Endothelial cell of umbilical vein (primary cell): ENCODE results near the gene ZCCHC14. TPM values are rescaled to one million over a fixed set of nuclear protein-coding genes. Genes with fewer than 3 reads are reported as not detected.

Source experiments
- BruUV-seq: library from RNA; stranded (reverse); fragments of 400-500 nt; replicated peaks from 2 replicates; lab custom pipeline; 2021; lab: Mats Ljungman, UMichigan
- CTCF ChIA-PET: fragments of 300-600, 350-600 bp; sonication (Branson Sonifier 250); formaldehyde crosslinking; loops from one replicate; lab custom pipeline; 2021; ENCODE audit warnings: antibody characterized with exemption, inconsistent platforms; lab: Charles Lee
- POLR2A ChIA-PET: fragments of 300-600, 350-600 bp; sonication (Branson Sonifier 250); formaldehyde crosslinking; loops from one replicate; lab custom pipeline; 2021; ENCODE audit warnings: antibody characterized with exemption, inconsistent platforms; lab: Charles Lee
- DNase-seq: peaks from one replicate; pipeline ENCODE4 v3.0.0-alpha.2; 2011; ENCODE audit warnings: low read depth, low spot score
- FAIRE-seq: peaks from 2 replicates; lab custom pipeline; 2011; peaks lifted over from hg19 to GRCh38; lab: Jason Lieb, UNC
- H2AFZ ChIP-seq: 2 replicates; pipeline ENCODE4 v1.6.0; 2012; ENCODE audit warnings: low read depth, low read length, control low read depth, inconsistent platforms
- H3K27ac ChIP-seq: 2 replicates; pipeline ENCODE4 v1.5.1; 2011; ENCODE audit warnings: low read depth, mild to moderate bottlenecking, control low read depth, low read length, moderate library complexity; ENCODE audit not compliant: insufficient read depth
- H3K27me3 ChIP-seq, 2 experiments: 2 replicates each; pipeline versions ENCODE4 v1.6.0 to v1.6.1; 2011; ENCODE audit warnings: low read length in 2 of 2, mixed read lengths in 1 of 2; ENCODE audit not compliant: control insufficient read depth in 2 of 2, insufficient read depth in 2 of 2
- H3K36me3 ChIP-seq, 2 experiments: 2 replicates in 1 of 2; 3 replicates in 1 of 2; pipeline ENCODE4 v1.5.1; 2011; ENCODE audit warnings: low read length in 2 of 2, mild to moderate bottlenecking in 1 of 2, moderate library complexity in 1 of 2; ENCODE audit not compliant: control insufficient read depth in 2 of 2, insufficient read depth in 2 of 2; ENCODE audit errors: extremely low read depth in 1 of 2
- H3K4me1 ChIP-seq: 3 replicates; pipeline ENCODE4 v1.5.1; 2011; ENCODE audit warnings: mild to moderate bottlenecking, low read length; ENCODE audit not compliant: control insufficient read depth, insufficient read depth; ENCODE audit errors: extremely low read depth
- H3K4me2 ChIP-seq: 2 replicates; pipeline ENCODE4 v1.6.1; 2011; ENCODE audit warnings: low read length, control low read depth, mixed read lengths; ENCODE audit not compliant: insufficient read depth
- H3K4me3 ChIP-seq, 3 experiments: fragments of 200-600 bp in 1 of 3; sonication (generic), shearing (Covaris generic) in 1 of 3; replicated peaks in 1 of 3; 2 replicates each; pipeline ENCODE4 v1.5.1; 2011 to 2016; ENCODE audit warnings: control low read depth in 3 of 3, low read length in 3 of 3, mild to moderate bottlenecking in 2 of 3, inconsistent platforms in 1 of 3, low read depth in 1 of 3, moderate library complexity in 1 of 3; ENCODE audit not compliant: insufficient read depth in 1 of 3
- H3K79me2 ChIP-seq: 2 replicates; pipeline ENCODE4 v1.6.0; 2012; ENCODE audit warnings: low read length, inconsistent platforms; ENCODE audit not compliant: control insufficient read depth, insufficient read depth
- H3K9ac ChIP-seq: replicated peaks from 2 replicates; pipeline ENCODE3; 2011; ENCODE audit warnings: low read length, control low read depth; ENCODE audit not compliant: insufficient read depth; ENCODE audit errors: extremely low read depth
- H3K9me1 ChIP-seq: replicated peaks from 3 replicates; pipeline ENCODE4 v1.6.0; 2011; ENCODE audit warnings: mild to moderate bottlenecking, low read length; ENCODE audit not compliant: control insufficient read depth, insufficient read depth; ENCODE audit errors: extremely low read depth
- H3K9me3 ChIP-seq: replicated peaks from 2 replicates; pipeline ENCODE4 v1.5.1; 2012; ENCODE audit warnings: low read length, inconsistent platforms; ENCODE audit not compliant: control insufficient read depth, insufficient read depth
- H4K20me1 ChIP-seq: replicated peaks from 2 replicates; pipeline ENCODE3; 2011; ENCODE audit warnings: mild to moderate bottlenecking, low read length; ENCODE audit not compliant: control insufficient read depth, insufficient read depth; ENCODE audit errors: extremely low read depth
- EZH2 ChIP-seq: IDR thresholded peaks from 2 replicates; pipeline ENCODE4 v1.6.1; 2012; ENCODE audit warnings: borderline replicate concordance, low read depth, mild to moderate bottlenecking, moderate library complexity, low read length, inconsistent platforms; ENCODE audit not compliant: severe bottlenecking
- GATA2 ChIP-seq: IDR thresholded peaks from 2 replicates; pipeline ENCODE4 v1.7.0; 2011; ENCODE audit warnings: low read depth, mild to moderate bottlenecking, moderate library complexity, mixed read lengths, low read length; ENCODE audit not compliant: insufficient read length, insufficient read depth
- JUN ChIP-seq: IDR thresholded peaks from 2 replicates; pipeline ENCODE4 v1.6.1; 2011; ENCODE audit warnings: borderline replicate concordance, low read depth; ENCODE audit not compliant: insufficient read length, insufficient read depth
- POLR2AphosphoS5 ChIP-seq: IDR thresholded peaks from 2 replicates; pipeline ENCODE4 v1.6.1; 2012; ENCODE audit warnings: low read depth, mild to moderate bottlenecking, control low read depth, low read length, moderate library complexity; ENCODE audit not compliant: insufficient read depth
- dilution Hi-C: fragments of 300-500 bp; cut with MboI; formaldehyde crosslinking; loops from one replicate; pipeline ENCODE4 v1.15.0; 2019; ENCODE audit warnings: low sequenced_read_pairs; ENCODE audit not compliant: extremely low pct_ligation_motif_present
- intact Hi-C: fragments of 100-400 bp; cut with micrococcal nuclease; formaldehyde crosslinking; loops from one replicate; pipeline ENCODE4 v1.10.0; 2022
- polyA plus RNA-seq, 4 experiments: library from polyadenylated mRNA; depleted of rRNA in 3 of 4; stranded (reverse) in 3 of 4; unstranded in 1 of 4; fragments of >200 nt; gene quantifications; 2 replicates each; pipeline versions ENCODE4 v1.2.1 to v1.2.3, GENCODE V29; 2011 to 2012; ENCODE audit warnings: missing spikeins in 1 of 4
- total RNA-seq: library from RNA; stranded (reverse); gene quantifications from 2 replicates; pipeline ENCODE4 v1.2.3, GENCODE V29; 2021

ZCCHC14 gene
- total and polyA plus RNA-seq, 2 donors (not counting 3 experiments of a cell fraction or from before 2014, with no cell fraction given): 9.5 to 30.9 TPM

- Histone ChIP-seq H3K9ac (no peak overlapping the region), H3K36me3 (peaks cover 5 to 25% of the 10 kb centered on the region in 2 experiments), H3K27me3 (no peaks in the 10 kb centered on the region), H3K4me3 (no peak overlapping the region), H2AFZ (no peak overlapping the region), H3K4me2 (no peak overlapping the region), H3K4me1 (no peaks in the 10 kb centered on the region), H3K9me3 (no peaks in the 10 kb centered on the region), H3K27ac (no peak overlapping the region), H3K9me1 (no peaks in the 10 kb centered on the region), H4K20me1 (no peaks in the 10 kb centered on the region), H3K79me2 (no peaks in the 10 kb centered on the region)
- no peak for TF ChIP-seq POLR2AphosphoS5
- no peak for TF ChIP-seq EZH2
- TF ChIP-seq JUN: no peak
- no peak for TF ChIP-seq GATA2
- DNase-seq (no peak), FAIRE-seq (no peak)
- ChIA-PET CTCF (interaction anchor here (1.0 kb wide), 1 partner anchor 261 kb away, joined by 3 read pairs; no protein-coding TSS in a partner anchor), POLR2A (no interaction called here)
- dilution Hi-C loops (no loop called here), intact Hi-C loops (no loop called here)
- BruUV-seq: no TSS peak
Measured at GRCh38 chr16:87356491-87356853, 136.4 kb downstream of the ZCCHC14 start.

Other genes starting within 250 kb of the ZCCHC14 start
- gene C16orf95, start 175.6 kb downstream of the ZCCHC14 start, total RNA-seq: 4.8 and 6.6 TPM in 2 replicates
- gene C16orf95, start 175.6 kb downstream of the ZCCHC14 start, polyA plus RNA-seq: 4.0 and 6.1 TPM in 2 replicates
- gene FBXO31, start 109.2 kb downstream of the ZCCHC14 start, total RNA-seq: 28.7 and 31.8 TPM in 2 replicates
- 17.1 and 19.1 TPM in 2 replicates for gene FBXO31, start 109.2 kb downstream of the ZCCHC14 start, polyA plus RNA-seq
- 94.5 and 99.9 TPM in 2 replicates for gene MAP1LC3B, start 100.7 kb downstream of the ZCCHC14 start, total RNA-seq
- 33.7 and 40.7 TPM in 2 replicates for gene MAP1LC3B, start 100.7 kb downstream of the ZCCHC14 start, polyA plus RNA-seq
- gene JPH3, start 109.5 kb upstream of the ZCCHC14 start, total RNA-seq: 0.09 and 0.22 TPM in 2 replicates
- 0.30 and 0.35 TPM in 2 replicates for gene JPH3, start 109.5 kb upstream of the ZCCHC14 start, polyA plus RNA-seq